T-cell (primary cell): ENCODE measurements around the gene ITGBL1. TPM values are rescaled to one million over a fixed set of nuclear protein-coding genes. Genes with fewer than 3 reads are reported as not detected.

Source experiments
- ATAC-seq, 4 experiments: fragments of 200-7000 bp in 3 of 4; fragments of 150-1000 bp in 1 of 4; cut with Tn5 transposase; replicated peaks in 1 of 4; 1 replicate in 3 of 4; 2 replicates in 1 of 4; pipeline ENCODE4 v1.10.0; 2021; ENCODE audit warnings: moderate library complexity in 3 of 4, mild to moderate bottlenecking in 2 of 4, moderate number of reproducible peaks in 1 of 4
- CTCF ChIA-PET, 2 donors: fragments of 300-600 bp; sonication (Branson Sonifier 250); formaldehyde crosslinking; loops; one replicate each; lab custom pipeline; 2022; ENCODE audit warnings: antibody characterized with exemption in 2 of 2; lab: Charles Lee
- POLR2A ChIA-PET, 2 donors: fragments of 300-600 bp; sonication (Branson Sonifier 250); formaldehyde crosslinking; loops; one replicate each; lab custom pipeline; 2022; ENCODE audit warnings: antibody characterized with exemption in 2 of 2; lab: Charles Lee
- DNase-seq, 35 experiments: peaks; one replicate each; pipeline versions ENCODE4 v3.0.0 to v3.0.0-alpha.2; 2013 to 2023
- H3K27ac ChIP-seq: one replicate; pipeline ENCODE4 v1.5.1; 2013; ENCODE audit warnings: low read length
- H3K27me3 ChIP-seq, 2 experiments: replicated peaks in 1 of 2; 1 replicate in 1 of 2; 2 replicates in 1 of 2; pipeline versions ENCODE4 v1.6.1 to v1.7.0; 2013; ENCODE audit warnings: low read length in 1 of 2, mixed read lengths in 1 of 2; ENCODE audit not compliant: control insufficient read depth in 2 of 2, insufficient read depth in 2 of 2; ENCODE audit errors: extremely low read depth in 1 of 2
- H3K36me3 ChIP-seq, 2 donors: 1 replicate in 1 of 2; 2 replicates in 1 of 2; pipeline versions ENCODE4 v1.6.1 to v1.7.0; 2013; ENCODE audit warnings: low read length in 1 of 2; ENCODE audit not compliant: control insufficient read depth in 2 of 2, insufficient read depth in 1 of 2; ENCODE audit errors: extremely low read depth in 1 of 2
- H3K4me1 ChIP-seq, 2 experiments: 1 replicate in 1 of 2; 2 replicates in 1 of 2; pipeline versions ENCODE4 v1.6.1 to v1.7.0; 2013; ENCODE audit warnings: low read length in 2 of 2, mixed read lengths in 1 of 2; ENCODE audit not compliant: insufficient read depth in 2 of 2, control insufficient read depth in 1 of 2; ENCODE audit errors: extremely low read depth in 1 of 2
- H3K4me3 ChIP-seq, 2 donors: 1 replicate in 1 of 2; 2 replicates in 1 of 2; pipeline versions ENCODE4 v1.5.1 to v1.7.0; 2013; ENCODE audit warnings: mild to moderate bottlenecking in 2 of 2, low read length in 1 of 2, moderate library complexity in 1 of 2; ENCODE audit not compliant: control insufficient read depth in 1 of 2; ENCODE audit errors: extremely low read depth in 1 of 2
- H3K9me3 ChIP-seq: 2 replicates; pipeline ENCODE4 v1.7.0; 2013
- H3K27ac Mint-ChIP-seq, 2 donors: one replicate each; pipeline ENCODE4 v1.8.0; 2020 to 2021; ENCODE audit warnings: mild to moderate bottlenecking in 2 of 2, mixed read lengths in 2 of 2
- H3K27me3 Mint-ChIP-seq, 2 donors: one replicate each; pipeline ENCODE4 v1.8.0; 2021 to 2022; ENCODE audit warnings: mixed read lengths in 2 of 2
- H3K36me3 Mint-ChIP-seq: one replicate; pipeline ENCODE4 v1.8.0; 2021; ENCODE audit warnings: mixed read lengths
- H3K4me1 Mint-ChIP-seq, 3 donors: one replicate each; pipeline ENCODE4 v1.8.0; 2020 to 2022; ENCODE audit warnings: mixed read lengths in 3 of 3, mild to moderate bottlenecking in 1 of 3
- H3K4me3 Mint-ChIP-seq, 3 donors: one replicate each; pipeline ENCODE4 v1.8.0; 2020 to 2022; ENCODE audit warnings: mild to moderate bottlenecking in 3 of 3, mixed read lengths in 3 of 3, moderate library complexity in 3 of 3
- H3K9me3 Mint-ChIP-seq, 3 donors: one replicate each; pipeline ENCODE4 v1.8.0; 2020 to 2022; ENCODE audit warnings: mixed read lengths in 3 of 3
- WGBS: methylation state at CpG from one replicate; pipeline ENCODE4 v1.1.5; 2013; ENCODE audit warnings: missing lambda C conversion rate; ENCODE audit not compliant: insufficient coverage; 5-methylcytosine and 5-hydroxymethylcytosine counted together
- total RNA-seq, 35 experiments: library from RNA in 6 of 35; stranded (reverse) in 6 of 35; fragments of 120-200 nt in 1 of 35; gene quantifications; one replicate each; pipeline versions ENCODE4 v1.2.1 to v1.2.4 and lab custom pipeline; 2013 to 2026

Gene ITGBL1
- total RNA-seq, 5 donors from 2014 or later (not counting 1 experiment from before 2014, with no cell fraction given): not detected

- ATAC-seq (no peak), DNase-seq (no peak)
- ChIA-PET POLR2A (no interaction called here), CTCF (no interaction called here)
- H3K36me3 Mint-ChIP-seq: no peaks in the 10 kb centered on the region
- H3K9me3 ChIP-seq: no peaks in the 10 kb centered on the region
- no peaks in the 10 kb centered on the region for H3K36me3 ChIP-seq
- no CpG with 5 or more reads among the region's 2 CpGs for WGBS
- H3K27me3 Mint-ChIP-seq: peaks cover 28 to 34% of the 10 kb centered on the region in 2 donors
- peaks cover 2 to 14% of the 10 kb centered on the region in 2 experiments for H3K27me3 ChIP-seq
- no peaks in the 10 kb centered on the region for H3K9me3 Mint-ChIP-seq
- no peak overlapping the region for H3K27ac Mint-ChIP-seq
- no peak overlapping the region for H3K4me3 ChIP-seq
- H3K4me3 Mint-ChIP-seq: no peak overlapping the region
- no peak overlapping the region for H3K27ac ChIP-seq
- H3K4me1 ChIP-seq: peaks cover 0 to 2% of the 10 kb centered on the region in 2 experiments
- peaks cover 0 to 10% (median 7%) of the 10 kb centered on the region in 3 donors for H3K4me1 Mint-ChIP-seq
These were observed 4.7 kb downstream of the ITGBL1 start for GRCh38 chr13:101457176-101457575.

GRCh38 chr13:101465877-101466276 is 13.4 kb downstream of the ITGBL1 start:
- Mint-ChIP-seq H3K4me3 (no peak overlapping the region), H3K36me3 (no peaks in the 10 kb centered on the region), H3K27ac (no peak overlapping the region), H3K27me3 (peaks cover 9 to 10% of the 10 kb centered on the region in 2 donors), H3K4me1 (no peaks in the 10 kb centered on the region), H3K9me3 (no peaks in the 10 kb centered on the region)
- ChIA-PET POLR2A (no interaction called here), CTCF (no interaction called here)
- Histone ChIP-seq H3K9me3 (no peaks in the 10 kb centered on the region), H3K4me1 (no peaks in the 10 kb centered on the region), H3K27me3 (no peaks in the 10 kb centered on the region), H3K27ac (no peak overlapping the region), H3K36me3 (no peaks in the 10 kb centered on the region), H3K4me3 (no peak overlapping the region)
- DNase-seq: no peak
- no peak for ATAC-seq
- no CpG with 5 or more reads among the region's 3 CpGs for WGBS

DNA sequence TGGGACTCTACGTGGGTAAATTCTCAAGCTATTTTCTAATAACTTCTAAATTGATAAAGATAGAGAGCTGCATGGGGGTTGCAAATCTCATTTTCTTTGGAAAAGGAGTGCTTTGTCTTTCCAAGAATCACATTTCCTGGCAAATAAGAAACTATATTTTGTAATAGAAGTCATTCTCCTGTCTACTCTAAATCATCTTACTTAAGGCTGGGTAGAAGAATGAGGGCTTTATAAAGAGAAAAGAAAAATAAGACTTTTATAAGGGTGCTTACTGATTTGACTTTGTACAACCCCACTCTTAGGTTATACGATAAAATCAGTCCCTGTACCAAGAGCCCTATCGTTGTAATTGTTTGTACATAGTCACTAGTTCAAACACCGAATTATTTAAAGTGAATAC is 14.9 kb downstream of the ITGBL1 start:
- ATAC-seq (no peak), DNase-seq (no peak)
- Histone ChIP-seq H3K4me3 (no peak overlapping the region), H3K27ac (no peak overlapping the region), H3K36me3 (no peaks in the 10 kb centered on the region), H3K27me3 (no peaks in the 10 kb centered on the region), H3K4me1 (no peaks in the 10 kb centered on the region), H3K9me3 (no peaks in the 10 kb centered on the region)
- POLR2A ChIA-PET: interaction anchor here in 1 of 2 donors (0.6 kb wide), 1 partner anchor 448 kb away, joined by 3 read pairs; no protein-coding TSS in a partner anchor
- no peak overlapping the region for H3K27ac Mint-ChIP-seq
- peaks cover 4 to 10% of the 10 kb centered on the region in 2 donors for H3K27me3 Mint-ChIP-seq
- no peaks in the 10 kb centered on the region for H3K9me3 Mint-ChIP-seq
- no CpG with 5 or more reads among the region's 4 CpGs for WGBS
- no peaks in the 10 kb centered on the region for H3K36me3 Mint-ChIP-seq
- no peak overlapping the region for H3K4me3 Mint-ChIP-seq
- no peaks in the 10 kb centered on the region for H3K4me1 Mint-ChIP-seq
- CTCF ChIA-PET: no interaction called here

DNA sequence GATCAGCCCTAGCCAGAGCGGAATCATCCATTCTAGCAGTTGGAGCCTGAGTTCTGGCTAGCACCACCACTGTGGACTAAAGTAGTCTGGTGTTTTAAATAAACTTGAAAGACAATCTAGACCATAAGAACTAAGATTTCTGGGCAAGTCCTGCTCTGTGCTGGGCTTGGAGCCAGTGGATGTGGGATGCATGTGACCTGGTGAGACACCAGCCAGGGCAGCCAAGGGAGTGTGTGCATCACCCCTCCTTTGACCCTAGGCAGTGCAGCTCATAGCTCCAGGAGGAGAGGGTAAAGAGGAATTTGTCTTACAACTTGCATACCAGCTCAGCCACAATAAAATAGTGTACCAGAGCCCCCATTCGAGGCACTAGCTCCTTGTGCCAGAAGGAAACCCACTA is 21.0 kb downstream of the ITGBL1 start:
- no peak overlapping the region for H3K27ac ChIP-seq
- whole genome bisulfite sequencing: 100% methylated on average over 1 of the region's 2 CpGs
- H3K36me3 ChIP-seq: no peaks in the 10 kb centered on the region
- ChIA-PET CTCF (no interaction called here), POLR2A (no interaction called here)
- no peak overlapping the region for H3K4me3 ChIP-seq
- Mint-ChIP-seq H3K27ac (no peak overlapping the region), H3K4me1 (no peaks in the 10 kb centered on the region), H3K4me3 (no peak overlapping the region), H3K27me3 (peaks cover 15 to 37% of the 10 kb centered on the region in 2 donors), H3K36me3 (no peaks in the 10 kb centered on the region), H3K9me3 (no peaks in the 10 kb centered on the region)
- peaks cover 0 to 4% of the 10 kb centered on the region in 2 experiments for H3K27me3 ChIP-seq
- H3K9me3 ChIP-seq: no peaks in the 10 kb centered on the region
- DNase-seq: no peak
- H3K4me1 ChIP-seq: no peaks in the 10 kb centered on the region
- no peak for ATAC-seq

DNA sequence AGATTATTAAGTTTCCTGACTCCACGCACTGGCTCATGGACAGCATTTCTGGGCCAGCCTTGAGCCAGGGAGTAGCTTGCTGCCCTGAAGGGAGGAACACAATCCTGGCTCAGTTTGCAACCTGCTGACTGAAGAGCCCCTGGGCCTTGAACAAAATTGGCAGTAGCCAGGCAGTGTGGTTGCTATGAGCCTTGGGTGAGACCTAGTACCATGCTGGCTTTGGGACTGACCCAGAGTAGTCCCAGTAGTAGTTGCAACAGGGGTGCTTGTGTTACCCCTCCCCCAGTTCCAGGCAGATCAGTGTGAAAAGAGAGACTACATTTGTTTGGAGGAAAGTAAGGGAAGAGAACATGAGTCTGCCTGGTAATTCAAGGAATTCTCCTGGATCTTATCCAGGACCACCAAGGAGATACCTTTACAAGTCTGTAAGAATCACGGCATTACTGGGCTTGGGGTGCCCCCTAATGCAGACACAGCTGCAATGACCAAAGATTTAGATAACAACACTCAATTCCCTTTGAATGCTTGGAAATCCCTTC is 22.0 kb downstream of the ITGBL1 start:
- Histone ChIP-seq H3K27me3 (peaks cover 0 to 4% of the 10 kb centered on the region in 2 experiments), H3K9me3 (no peaks in the 10 kb centered on the region), H3K36me3 (no peaks in the 10 kb centered on the region), H3K4me1 (no peaks in the 10 kb centered on the region), H3K27ac (no peak overlapping the region), H3K4me3 (no peak overlapping the region)
- no peak for ATAC-seq
- DNase-seq: no peak
- Mint-ChIP-seq H3K27ac (no peak overlapping the region), H3K9me3 (no peaks in the 10 kb centered on the region), H3K36me3 (no peaks in the 10 kb centered on the region), H3K4me1 (no peaks in the 10 kb centered on the region), H3K27me3 (peaks cover 15 to 33% of the 10 kb centered on the region in 2 donors), H3K4me3 (no peak overlapping the region)
- 69% methylated on average over 2 of the region's 2 CpGs for WGBS
- ChIA-PET CTCF (no interaction called here), POLR2A (no interaction called here)

- no peaks in the 10 kb centered on the region for H3K4me1 Mint-ChIP-seq
- POLR2A ChIA-PET: no interaction called here
- Histone ChIP-seq H3K27ac (no peak overlapping the region), H3K27me3 (peaks cover 0 to 4% of the 10 kb centered on the region in 2 experiments), H3K9me3 (no peaks in the 10 kb centered on the region), H3K4me1 (no peaks in the 10 kb centered on the region), H3K4me3 (no peak overlapping the region), H3K36me3 (no peaks in the 10 kb centered on the region)
- no peak overlapping the region for H3K27ac Mint-ChIP-seq
- no peaks in the 10 kb centered on the region for H3K9me3 Mint-ChIP-seq
- no peaks in the 10 kb centered on the region for H3K36me3 Mint-ChIP-seq
- H3K27me3 Mint-ChIP-seq: peaks cover 15 to 33% of the 10 kb centered on the region in 2 donors
- no peak overlapping the region for H3K4me3 Mint-ChIP-seq
- ATAC-seq (no peak), DNase-seq (no peak)
- CTCF ChIA-PET: no interaction called here
These were observed 23.1 kb downstream of the ITGBL1 start for GRCh38 chr13:101475536-101475935.

DNA sequence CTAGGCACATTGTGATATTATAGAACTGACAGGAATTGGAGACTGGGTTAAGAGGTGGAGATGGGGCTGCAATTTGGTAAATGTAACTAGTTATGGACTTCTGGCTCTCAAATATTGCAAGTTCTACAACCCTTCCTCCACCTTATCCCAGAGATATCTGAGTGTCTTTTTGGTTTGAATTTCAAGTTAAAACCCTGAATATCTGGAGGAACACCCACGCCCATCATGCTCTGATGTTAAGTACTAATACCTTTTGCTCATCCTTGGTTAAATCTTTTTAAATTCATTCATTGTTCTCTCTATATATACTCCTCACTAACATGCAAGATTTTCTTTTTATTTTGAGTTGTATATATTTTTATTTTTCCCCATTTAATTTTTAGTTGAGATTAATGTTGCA is 28.9 kb downstream of the ITGBL1 start:
- WGBS: no CpG with 5 or more reads among the region's 1 CpG
- H3K27ac ChIP-seq: no peak overlapping the region
- H3K4me1 ChIP-seq: no peaks in the 10 kb centered on the region
- Mint-ChIP-seq H3K4me1 (no peaks in the 10 kb centered on the region), H3K4me3 (no peak overlapping the region), H3K36me3 (no peaks in the 10 kb centered on the region), H3K27me3 (peaks cover 0 to 15% of the 10 kb centered on the region in 2 donors), H3K27ac (no peak overlapping the region), H3K9me3 (no peaks in the 10 kb centered on the region)
- ChIA-PET POLR2A (no interaction called here), CTCF (interaction anchor here in 1 of 2 donors (0.7 kb wide), 1 partner anchor 54 kb away, joined by 3 read pairs; no protein-coding TSS in a partner anchor)
- ATAC-seq (no peak), DNase-seq (no peak)
- no peak overlapping the region for H3K4me3 ChIP-seq
- no peaks in the 10 kb centered on the region for H3K9me3 ChIP-seq
- H3K36me3 ChIP-seq: no peaks in the 10 kb centered on the region
- H3K27me3 ChIP-seq: no peaks in the 10 kb centered on the region
